ENCODE measurements around the gene MADD. TPM values are rescaled to one million over a fixed set of nuclear protein-coding genes. Genes with fewer than 3 reads are reported as not detected.

Gene MADD
- total and polyA plus RNA-seq, 2 donors (not counting 1 experiment from before 2014, with no cell fraction given) = 56.8 to 108 TPM

DNA sequence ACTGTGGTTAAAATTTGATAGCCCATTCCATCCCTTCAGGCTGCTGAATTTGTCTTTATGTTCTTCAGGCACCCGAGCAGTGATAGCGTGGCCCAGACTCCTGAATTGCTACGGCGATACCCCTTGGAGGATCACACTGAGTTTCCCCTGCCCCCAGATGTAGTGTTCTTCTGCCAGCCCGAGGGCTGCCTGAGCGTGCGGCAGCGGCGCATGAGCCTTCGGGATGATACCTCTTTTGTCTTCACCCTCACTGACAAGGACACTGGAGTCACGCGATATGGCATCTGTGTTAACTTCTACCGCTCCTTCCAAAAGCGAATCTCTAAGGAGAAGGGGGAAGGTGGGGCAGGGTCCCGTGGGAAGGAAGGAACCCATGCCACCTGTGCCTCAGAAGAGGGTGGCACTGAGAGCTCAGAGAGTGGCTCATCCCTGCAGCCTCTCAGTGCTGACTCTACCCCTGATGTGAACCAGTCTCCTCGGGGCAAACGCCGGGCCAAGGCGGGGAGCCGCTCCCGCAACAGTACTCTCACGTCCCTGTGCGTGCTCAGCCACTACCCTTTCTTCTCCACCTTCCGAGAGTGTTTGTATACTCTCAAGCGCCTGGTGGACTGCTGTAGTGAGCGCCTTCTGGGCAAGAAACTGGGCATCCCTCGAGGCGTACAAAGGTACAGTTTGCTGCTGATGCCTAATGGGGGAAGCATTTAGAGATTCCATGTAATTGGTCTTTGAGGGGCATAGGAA is 4.7 kb downstream of the MADD start:
- H2AFZ ChIP-seq (ENCODE audit: insufficient read depth, low read depth, low read length, poor library complexity, severe bottlenecking) = no peak overlapping the region
- no peak overlapping the region for H3K27ac Mint-ChIP-seq
- no peak overlapping the region for H3K4me3 ChIP-seq (ENCODE audit: control extremely low read depth in 1 of 5, extremely low read depth in 1 of 5, insufficient read depth in 1 of 5, low read depth in 2 of 5, low read length in 4 of 5)
- no peak overlapping the region for H3K27ac ChIP-seq (ENCODE audit: low read length in 2 of 2)
- no peaks in the 10 kb centered on the region for H3K27me3 ChIP-seq (replicated peaks in 1 of 4; ENCODE audit: control extremely low read depth in 1 of 4, control insufficient read depth in 3 of 4, insufficient read depth in 4 of 4, low read length in 3 of 4)
- H3K9me3 Mint-ChIP-seq (ENCODE audit: insufficient read depth) = no peaks in the 10 kb centered on the region
- no peaks in the 10 kb centered on the region for H3K27me3 Mint-ChIP-seq
- POLR2A ChIA-PET = no interaction called here
- H3K4me1 ChIP-seq (ENCODE audit: control insufficient read depth in 2 of 2, insufficient read depth in 2 of 2, low read length in 2 of 2) = peaks cover 26 to 27% of the 10 kb centered on the region in 2 donors
- peaks cover 32% of the 10 kb centered on the region for H3K4me1 Mint-ChIP-seq
- ATAC-seq (ENCODE audit: low read depth) (no peak), DNase-seq (no peak)
- no peak for TF ChIP-seq EZH2 (IDR thresholded peaks at IDR 0.05; ENCODE audit: borderline replicate concordance, insufficient read depth, low read depth, low read length, poor library complexity, severe bottlenecking)
- TF ChIP-seq, protein P1, sequence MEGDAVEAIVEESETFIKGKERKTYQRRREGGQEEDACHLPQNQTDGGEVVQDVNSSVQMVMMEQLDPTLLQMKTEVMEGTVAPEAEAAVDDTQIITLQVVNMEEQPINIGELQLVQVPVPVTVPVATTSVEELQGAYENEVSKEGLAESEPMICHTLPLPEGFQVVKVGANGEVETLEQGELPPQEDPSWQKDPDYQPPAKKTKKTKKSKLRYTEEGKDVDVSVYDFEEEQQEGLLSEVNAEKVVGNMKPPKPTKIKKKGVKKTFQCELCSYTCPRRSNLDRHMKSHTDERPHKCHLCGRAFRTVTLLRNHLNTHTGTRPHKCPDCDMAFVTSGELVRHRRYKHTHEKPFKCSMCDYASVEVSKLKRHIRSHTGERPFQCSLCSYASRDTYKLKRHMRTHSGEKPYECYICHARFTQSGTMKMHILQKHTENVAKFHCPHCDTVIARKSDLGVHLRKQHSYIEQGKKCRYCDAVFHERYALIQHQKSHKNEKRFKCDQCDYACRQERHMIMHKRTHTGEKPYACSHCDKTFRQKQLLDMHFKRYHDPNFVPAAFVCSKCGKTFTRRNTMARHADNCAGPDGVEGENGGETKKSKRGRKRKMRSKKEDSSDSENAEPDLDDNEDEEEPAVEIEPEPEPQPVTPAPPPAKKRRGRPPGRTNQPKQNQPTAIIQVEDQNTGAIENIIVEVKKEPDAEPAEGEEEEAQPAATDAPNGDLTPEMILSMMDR (IDR thresholded peaks at IDR 0.05) = no peak
- no peak overlapping the region for H3K4me2 ChIP-seq (replicated peaks; ENCODE audit: low read depth, low read length, poor library complexity, severe bottlenecking)
- intact Hi-C loops (cut with micrococcal nuclease) = no loop called here
- CTCF ChIA-PET = interaction anchor here (0.9 to 1.3 kb wide), 2 partner anchors 58 to 137 kb away, joined by 3 read pairs; no protein-coding TSS in a partner anchor
- H4K20me1 ChIP-seq (ENCODE audit: control insufficient read depth, insufficient read depth, low read length, poor library complexity, severe bottlenecking) = peaks cover 58% of the 10 kb centered on the region
- 98% methylated on average over 19 of the region's 28 CpGs for WGBS (ENCODE audit: insufficient coverage)
- no peak overlapping the region for H3K9ac ChIP-seq (ENCODE audit: low read length)
- H3K36me3 ChIP-seq (replicated peaks in 1 of 2; ENCODE audit: control extremely low read depth in 1 of 2, control insufficient read depth in 1 of 2, extremely low read depth in 1 of 2, insufficient read depth in 2 of 2, low read length in 1 of 2) = peaks cover 10 to 56% of the 10 kb centered on the region in 2 experiments
- peaks cover 75% of the 10 kb centered on the region for H3K79me2 ChIP-seq (ENCODE audit: control insufficient read depth, insufficient read depth, low read length)
- H3K9me3 ChIP-seq (ENCODE audit: control extremely low read depth in 1 of 3, control insufficient read depth in 2 of 3, insufficient read depth in 1 of 3, low read length in 2 of 3) = no peaks in the 10 kb centered on the region
- no peak overlapping the region for H3K4me3 Mint-ChIP-seq

- TF ChIP-seq, protein P1 (IDR thresholded peaks at IDR 0.05) = no peak
- TF ChIP-seq EZH2 (IDR thresholded peaks at IDR 0.05; ENCODE audit: borderline replicate concordance, insufficient read depth, low read depth, low read length, poor library complexity, severe bottlenecking) = no peak
- CTCF ChIA-PET = no interaction called here
- no peak overlapping the region for H3K4me3 Mint-ChIP-seq
- H3K79me2 ChIP-seq (ENCODE audit: control insufficient read depth, insufficient read depth, low read length) = peaks cover 65% of the 10 kb centered on the region
- no peak overlapping the region for H2AFZ ChIP-seq (ENCODE audit: insufficient read depth, low read depth, low read length, poor library complexity, severe bottlenecking)
- H3K9me3 ChIP-seq (ENCODE audit: control extremely low read depth in 1 of 3, control insufficient read depth in 2 of 3, insufficient read depth in 1 of 3, low read length in 2 of 3) = no peaks in the 10 kb centered on the region
- peaks cover 12 to 13% of the 10 kb centered on the region in 2 donors for H3K4me1 ChIP-seq (ENCODE audit: control insufficient read depth in 2 of 2, insufficient read depth in 2 of 2, low read length in 2 of 2)
- WGBS (ENCODE audit: insufficient coverage) = no CpG with 5 or more reads among the region's 4 CpGs
- H3K27me3 Mint-ChIP-seq = no peaks in the 10 kb centered on the region
- intact Hi-C loops (cut with micrococcal nuclease) = no loop called here
- POLR2A ChIA-PET = no interaction called here
- H3K27ac Mint-ChIP-seq = no peak overlapping the region
- DNase-seq = no peak
- ATAC-seq (ENCODE audit: low read depth) = no peak
- H3K4me2 ChIP-seq (replicated peaks; ENCODE audit: low read depth, low read length, poor library complexity, severe bottlenecking) = no peak overlapping the region
- H3K36me3 ChIP-seq (replicated peaks in 1 of 2; ENCODE audit: control extremely low read depth in 1 of 2, control insufficient read depth in 1 of 2, extremely low read depth in 1 of 2, insufficient read depth in 2 of 2, low read length in 1 of 2) = peaks cover 18 to 75% of the 10 kb centered on the region in 2 experiments
- H3K9ac ChIP-seq (ENCODE audit: low read length) = no peak overlapping the region
- H4K20me1 ChIP-seq (ENCODE audit: control insufficient read depth, insufficient read depth, low read length, poor library complexity, severe bottlenecking) = peaks cover 44% of the 10 kb centered on the region
- no peak overlapping the region for H3K4me3 ChIP-seq (ENCODE audit: control extremely low read depth in 1 of 5, extremely low read depth in 1 of 5, insufficient read depth in 1 of 5, low read depth in 2 of 5, low read length in 4 of 5)
- no peaks in the 10 kb centered on the region for H3K27me3 ChIP-seq (replicated peaks in 1 of 4; ENCODE audit: control extremely low read depth in 1 of 4, control insufficient read depth in 3 of 4, insufficient read depth in 4 of 4, low read length in 3 of 4)
- no peaks in the 10 kb centered on the region for H3K9me3 Mint-ChIP-seq (ENCODE audit: insufficient read depth)
- H3K4me1 Mint-ChIP-seq = peaks cover 18% of the 10 kb centered on the region
- no peak overlapping the region for H3K27ac ChIP-seq (ENCODE audit: low read length in 2 of 2)
Observed at GRCh38 chr11:47276923-47277322, 7.0 kb downstream of the MADD start.

All from B cell (primary cell).